Small intestine (tissue), 7 donors: ENCODE results near the gene NCR3LG1. TPM values are rescaled to one million over a fixed set of nuclear protein-coding genes. Genes with fewer than 3 reads are reported as not detected.

Source experiments
- DNase-seq, 2 donors: peaks; one replicate each; pipeline versions ENCODE4 v3.0.0 to v3.0.0-alpha.2; 2013
- FAIRE-seq: peaks from 2 replicates; lab custom pipeline; 2012; peaks lifted over from hg19 to GRCh38; lab: Jason Lieb, UNC
- H3K27ac ChIP-seq, 3 donors: one replicate each; pipeline ENCODE4 v1.5.1; 2013; ENCODE audit warnings: low read length in 2 of 3, mild to moderate bottlenecking in 2 of 3, control low read depth in 1 of 3, inconsistent platforms in 1 of 3, low read depth in 1 of 3, moderate library complexity in 1 of 3
- H3K27me3 ChIP-seq, 3 donors: one replicate each; pipeline ENCODE4 v1.6.1; 2013; ENCODE audit warnings: low read length in 3 of 3, inconsistent platforms in 1 of 3; ENCODE audit not compliant: control insufficient read depth in 3 of 3, insufficient read depth in 3 of 3
- H3K36me3 ChIP-seq, 3 donors: one replicate each; pipeline ENCODE4 v1.6.1; 2013; ENCODE audit warnings: low read length in 3 of 3, inconsistent platforms in 1 of 3, low read depth in 1 of 3, mild to moderate bottlenecking in 1 of 3, moderate library complexity in 1 of 3; ENCODE audit not compliant: control insufficient read depth in 3 of 3, insufficient read depth in 2 of 3
- H3K4me1 ChIP-seq, 3 donors: one replicate each; pipeline ENCODE4 v1.6.1; 2013; ENCODE audit warnings: low read length in 2 of 3, inconsistent platforms in 1 of 3, low read depth in 1 of 3, mild to moderate bottlenecking in 1 of 3, moderate library complexity in 1 of 3; ENCODE audit not compliant: control insufficient read depth in 3 of 3, insufficient read depth in 2 of 3
- H3K4me3 ChIP-seq, 3 donors: one replicate each; pipeline ENCODE4 v1.5.1; 2013; ENCODE audit warnings: low read length in 3 of 3, control low read depth in 1 of 3, inconsistent platforms in 1 of 3, low read depth in 1 of 3, mild to moderate bottlenecking in 1 of 3, moderate library complexity in 1 of 3
- H3K9me3 ChIP-seq, 2 donors: one replicate each; pipeline ENCODE4 v1.6.1; 2013; ENCODE audit warnings: low read depth in 1 of 2, low read length in 1 of 2; ENCODE audit not compliant: control insufficient read depth in 2 of 2, insufficient read depth in 1 of 2
- WGBS, 3 donors: extraction: QIAGEN DNeasy Blood & Tissue Kit; methylation state at CpG; one replicate each; pipeline ENCODE4 v1.1.7; 2013; 5-methylcytosine and 5-hydroxymethylcytosine counted together
- polyA plus RNA-seq, 4 donors: library from polyadenylated mRNA; stranded (reverse) in 3 of 4; unstranded in 1 of 4; fragments of 200-250 nt in 3 of 4; fragments of 120-200 nt in 1 of 4; gene quantifications; one replicate each; pipeline versions ENCODE4 v1.2.1 to v1.2.3, GENCODE V29; 2013
- donor health status: healthy with polysubstance abuse.
- donor health status: control.
- donor health status: control.
- donor health status: Bipolar disorder and iron deficiency.
- donor health status: healthy.

Gene NCR3LG1
- polyA plus RNA-seq, 4 donors, result 0.22 to 19.8 (median 2.7) TPM

DNA sequence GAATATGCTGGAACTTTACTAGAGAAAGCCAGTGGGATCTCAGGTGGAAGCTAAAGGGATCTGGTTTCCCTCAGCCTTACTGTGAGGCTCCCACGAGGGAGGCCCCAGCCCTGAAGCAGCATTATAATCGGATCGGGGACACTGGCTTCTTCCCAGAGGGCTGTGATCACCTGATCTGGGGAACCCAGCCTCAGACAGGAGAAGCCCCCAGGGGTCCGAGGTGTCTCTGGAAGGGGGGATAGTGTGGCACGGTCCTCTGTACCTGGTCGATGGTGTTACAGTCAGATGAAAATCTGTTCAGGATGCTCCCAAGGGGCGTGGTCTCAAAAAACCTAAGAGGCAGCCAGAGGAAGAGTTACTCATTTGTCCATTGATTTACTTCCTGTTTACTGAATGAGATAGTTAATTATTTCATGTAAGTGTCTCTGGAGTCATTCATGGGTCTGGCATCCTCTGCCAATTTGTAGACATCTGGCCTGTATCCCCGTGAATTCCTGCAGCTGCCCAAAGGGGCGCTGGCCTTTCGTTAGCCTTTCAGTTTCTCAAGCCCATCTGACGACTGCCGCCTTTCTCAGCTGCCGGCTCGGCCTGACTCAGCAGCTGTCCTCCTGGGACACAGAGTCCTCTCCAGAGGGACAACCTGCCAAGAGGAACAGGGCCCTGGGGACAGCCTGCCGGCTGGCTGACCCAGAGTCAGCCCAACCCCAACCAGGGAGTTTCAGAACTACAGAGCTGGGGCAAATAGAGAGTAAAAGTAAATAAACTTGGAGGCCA, 53.8 kb downstream of the NCR3LG1 start:
- H3K4me1 ChIP-seq, result peaks cover 0 to 17% (median 0%) of the 10 kb centered on the region in 3 donors
- H3K27ac ChIP-seq, result peak overlapping the region in 2 of 3 donors; percentile 13 to 76
- WGBS, 3 donors, result 36 to 58% (median 50%) methylated on average over 15 of the region's 15 CpGs
- H3K27me3 ChIP-seq, result no peaks in the 10 kb centered on the region
- DNase-seq (peak; percentile 55 to 70), FAIRE-seq (no peak)
- no peak overlapping the region for H3K4me3 ChIP-seq
- H3K36me3 ChIP-seq, result peaks cover 0 to 3% (median 0%) of the 10 kb centered on the region in 3 donors
- no peaks in the 10 kb centered on the region for H3K9me3 ChIP-seq

DNA sequence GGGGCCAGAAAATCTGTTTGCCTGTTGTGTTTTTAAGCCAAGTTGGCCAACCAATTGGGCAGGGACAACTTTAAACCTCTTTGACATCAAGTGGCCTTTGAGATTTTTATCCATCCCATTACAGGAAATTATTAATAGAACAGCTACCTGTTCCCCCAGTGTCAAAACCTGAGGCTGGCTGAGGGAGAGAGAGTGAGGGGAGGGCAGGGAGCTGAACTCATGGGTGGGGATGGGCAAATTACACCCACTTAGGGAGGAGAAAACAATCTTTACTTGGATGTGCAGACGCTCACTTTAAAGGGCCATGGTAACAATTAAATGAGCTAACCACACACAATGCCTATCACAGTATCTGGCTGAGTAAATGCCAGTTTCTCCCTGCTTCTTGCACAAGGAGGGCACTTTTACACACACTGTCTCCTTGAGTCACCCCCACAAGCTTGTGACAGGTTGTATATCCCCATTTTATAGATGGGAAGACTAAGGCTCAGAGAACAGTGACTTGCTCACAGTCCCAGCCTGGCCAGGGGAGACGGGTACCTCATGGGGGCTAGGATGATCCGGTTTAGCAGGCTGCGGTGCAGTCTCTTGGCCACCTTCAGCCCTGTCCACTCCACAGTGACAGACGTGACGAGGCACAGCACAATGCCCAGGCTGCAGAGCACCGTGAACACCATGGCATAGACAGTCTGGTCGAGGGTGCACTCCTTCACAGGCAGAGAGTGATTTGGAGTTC, 54.6 kb downstream of the NCR3LG1 start:
- H3K36me3 ChIP-seq, result peaks cover 0 to 3% (median 0%) of the 10 kb centered on the region in 3 donors
- FAIRE-seq (no peak), DNase-seq (no peak)
- no peaks in the 10 kb centered on the region for H3K9me3 ChIP-seq
- peaks cover 0 to 17% (median 0%) of the 10 kb centered on the region in 3 donors for H3K4me1 ChIP-seq
- H3K4me3 ChIP-seq, result no peak overlapping the region
- peak overlapping the region in 2 of 3 donors; percentile 13 to 71 for H3K27ac ChIP-seq
- WGBS, 3 donors, result 84 to 88% (median 85%) methylated on average over 8 of the region's 8 CpGs
- H3K27me3 ChIP-seq, result no peaks in the 10 kb centered on the region

DNA sequence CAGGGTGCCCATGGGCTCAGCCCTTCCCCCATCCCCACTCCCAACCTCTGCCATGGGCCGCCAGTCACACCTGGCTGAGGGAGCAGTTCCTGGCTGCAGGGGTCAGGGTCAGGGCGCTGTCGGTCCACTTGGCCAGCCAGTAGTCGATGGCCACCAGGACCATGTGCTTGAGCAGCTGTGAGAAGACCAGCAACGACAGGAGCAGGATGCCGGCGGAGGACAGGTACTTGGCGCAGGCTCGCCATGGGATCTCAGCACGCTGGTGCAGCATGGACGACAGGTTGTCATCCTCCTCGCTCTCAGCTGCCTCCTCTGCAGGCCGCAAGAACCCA, 55.2 kb downstream of the NCR3LG1 start:
- Histone ChIP-seq H3K4me1 (peaks cover 0 to 12% (median 0%) of the 10 kb centered on the region in 3 donors), H3K9me3 (no peaks in the 10 kb centered on the region), H3K36me3 (peaks cover 0 to 3% (median 0%) of the 10 kb centered on the region in 3 donors), H3K4me3 (no peak overlapping the region), H3K27ac (no peak overlapping the region), H3K27me3 (no peaks in the 10 kb centered on the region)
- 95 to 97% (median 95%) methylated on average over 13 of the region's 13 CpGs for WGBS, 3 donors
- FAIRE-seq (no peak), DNase-seq (no peak)

DNA sequence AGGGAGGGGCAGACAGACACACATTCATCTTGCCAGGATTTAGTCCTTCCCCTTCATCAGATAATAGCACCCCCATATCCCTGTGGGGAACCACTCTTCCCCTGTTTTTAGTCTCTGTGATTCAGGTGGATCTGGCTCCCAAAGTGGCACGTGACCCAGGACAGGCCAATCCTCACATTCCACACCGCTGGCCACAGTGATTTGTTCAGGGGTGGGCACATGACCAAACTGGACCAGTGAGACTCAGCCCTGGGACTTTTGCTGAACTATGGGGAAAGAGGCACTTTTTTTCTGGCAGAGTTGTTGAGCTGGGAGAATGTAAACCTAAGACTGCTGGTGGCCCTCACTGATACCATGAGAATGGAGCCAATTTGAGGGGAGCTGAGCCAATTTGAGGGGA, 56.0 kb downstream of the NCR3LG1 start:
- Histone ChIP-seq H3K4me3 (no peak overlapping the region), H3K27me3 (no peaks in the 10 kb centered on the region), H3K9me3 (no peaks in the 10 kb centered on the region), H3K27ac (no peak overlapping the region), H3K4me1 (peaks cover 0 to 12% (median 0%) of the 10 kb centered on the region in 3 donors), H3K36me3 (peaks cover 0 to 3% (median 0%) of the 10 kb centered on the region in 3 donors)
- DNase-seq (no peak), FAIRE-seq (no peak)
- WGBS, 3 donors, result 71 to 92% (median 83%) methylated on average over 2 of the region's 2 CpGs

DNA sequence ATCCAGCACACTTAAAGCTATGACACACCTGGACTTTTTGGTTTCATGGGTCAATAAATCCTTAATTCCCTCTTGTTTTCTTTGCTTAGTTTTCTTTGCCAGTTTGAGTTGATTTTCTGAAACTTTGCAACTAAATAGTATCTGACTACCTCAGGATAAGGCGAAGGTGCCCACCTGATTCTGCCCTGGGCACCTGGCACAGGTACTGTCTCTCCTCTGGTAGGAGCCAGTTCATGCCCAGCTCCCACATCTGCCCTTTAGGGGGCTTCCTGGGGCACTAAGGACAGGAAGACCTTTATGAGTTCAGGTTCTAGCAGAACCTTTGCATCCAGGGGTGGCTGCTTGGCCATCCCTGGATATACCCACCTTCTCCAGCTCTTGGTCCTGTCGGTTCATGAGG, 56.4 kb downstream of the NCR3LG1 start:
- Histone ChIP-seq H3K4me3 (no peak overlapping the region), H3K4me1 (peaks cover 0 to 12% (median 0%) of the 10 kb centered on the region in 3 donors), H3K9me3 (no peaks in the 10 kb centered on the region), H3K36me3 (peaks cover 0 to 3% (median 0%) of the 10 kb centered on the region in 3 donors), H3K27ac (no peak overlapping the region), H3K27me3 (no peaks in the 10 kb centered on the region)
- no peak for DNase-seq
- WGBS, 3 donors, result 85 to 96% (median 88%) methylated on average over 2 of the region's 2 CpGs
- FAIRE-seq, result no peak

DNA sequence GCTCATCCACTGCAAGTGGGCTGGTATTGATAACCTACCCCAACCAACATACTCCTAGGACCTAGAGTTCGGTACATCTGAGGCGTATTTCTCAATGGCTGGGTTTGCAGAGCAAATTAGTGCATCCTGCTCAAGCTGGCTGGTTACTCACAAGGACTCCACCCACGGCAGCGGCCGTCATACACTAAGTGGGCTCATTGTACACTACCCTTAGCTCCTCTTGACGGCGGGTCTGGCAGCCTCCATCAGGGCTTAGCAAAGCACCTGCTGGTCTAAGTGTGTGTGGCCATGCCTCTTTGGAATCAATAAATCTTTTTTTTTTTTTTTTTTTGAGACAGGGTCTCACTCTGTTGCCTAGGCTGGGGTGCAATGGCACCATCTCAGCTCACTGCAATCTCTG, 57.0 kb downstream of the NCR3LG1 start:
- no peak for DNase-seq
- Histone ChIP-seq H3K4me1 (peaks cover 0 to 12% (median 0%) of the 10 kb centered on the region in 3 donors), H3K4me3 (no peak overlapping the region), H3K9me3 (no peaks in the 10 kb centered on the region), H3K27me3 (no peaks in the 10 kb centered on the region), H3K36me3 (peaks cover 0 to 3% (median 0%) of the 10 kb centered on the region in 3 donors), H3K27ac (no peak overlapping the region)
- no peak for FAIRE-seq
- 91 to 94% (median 93%) methylated on average over 7 of the region's 7 CpGs for WGBS, 3 donors

DNA sequence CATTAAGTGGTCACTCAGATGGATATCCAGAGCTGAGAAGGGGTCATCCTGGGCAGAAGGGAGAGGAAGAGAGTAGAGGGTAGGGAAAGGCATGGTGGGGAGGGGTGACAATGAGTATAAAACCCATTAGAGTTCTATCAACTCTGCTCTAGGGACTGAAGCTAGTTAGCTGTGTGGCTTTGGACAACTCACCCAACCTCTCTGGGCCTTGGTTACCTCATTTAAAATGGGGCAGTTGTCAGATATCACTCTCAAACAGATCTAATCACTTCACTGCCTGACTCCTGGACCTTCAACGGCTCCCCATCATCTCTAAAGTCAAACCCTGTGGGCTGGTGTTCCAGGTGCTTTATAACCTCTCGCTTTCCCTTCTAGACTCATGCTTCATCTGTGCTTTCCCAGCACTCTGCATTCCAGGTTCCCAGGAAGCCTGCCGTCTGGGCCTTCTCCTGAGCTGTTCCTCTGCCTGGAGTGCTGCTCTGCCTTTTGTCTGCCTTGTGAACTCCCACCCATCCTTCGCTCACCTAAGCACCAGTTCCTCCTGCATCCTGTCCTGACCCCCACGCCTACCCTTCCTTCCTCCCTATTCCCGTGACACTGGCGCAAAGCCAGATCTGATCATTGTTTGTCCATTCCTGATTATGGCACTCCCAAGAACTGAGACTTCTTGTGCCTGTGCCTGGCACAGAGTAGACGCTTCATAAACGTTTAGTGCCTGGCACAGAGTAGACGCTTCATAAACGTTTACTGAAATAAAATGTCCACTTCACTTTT, 59.2 kb downstream of the NCR3LG1 start:
- FAIRE-seq, result no peak
- H3K4me1 ChIP-seq, result peaks cover 0 to 5% (median 0%) of the 10 kb centered on the region in 3 donors
- peaks cover 0 to 3% (median 0%) of the 10 kb centered on the region in 3 donors for H3K36me3 ChIP-seq
- peak in 1 of 2 donors; percentile 51 for DNase-seq
- no peak overlapping the region for H3K4me3 ChIP-seq
- no peak overlapping the region for H3K27ac ChIP-seq
- 26 to 40% (median 29%) methylated on average over 11 of the region's 11 CpGs for WGBS, 3 donors
- H3K27me3 ChIP-seq, result no peaks in the 10 kb centered on the region
- no peaks in the 10 kb centered on the region for H3K9me3 ChIP-seq

DNA sequence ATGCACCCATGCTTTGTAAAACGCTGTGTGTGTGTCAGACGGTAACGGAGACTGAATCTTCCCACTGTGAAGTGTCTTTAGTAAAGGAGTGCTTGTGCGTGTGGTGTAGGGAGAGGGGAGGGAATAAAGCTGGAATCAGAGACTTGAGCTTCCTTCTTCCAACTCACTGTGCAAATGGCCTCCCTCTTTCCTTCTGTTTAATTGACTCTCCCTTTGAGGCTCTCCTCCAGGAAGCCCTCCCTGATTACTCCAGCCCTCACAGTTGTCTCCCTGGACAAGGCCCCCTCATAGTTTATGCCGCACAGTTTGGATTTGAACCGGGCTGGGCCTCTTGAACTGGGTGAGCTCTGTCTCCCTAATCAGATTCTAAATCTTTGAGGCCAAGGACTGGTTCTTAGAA, 59.8 kb downstream of the NCR3LG1 start:
- H3K27ac ChIP-seq, result no peak overlapping the region
- WGBS, 3 donors, result 71 to 81% (median 81%) methylated on average over 6 of the region's 6 CpGs
- H3K27me3 ChIP-seq, result no peaks in the 10 kb centered on the region
- no peaks in the 10 kb centered on the region for H3K4me1 ChIP-seq
- FAIRE-seq, result no peak
- DNase-seq, result no peak
- H3K4me3 ChIP-seq, result no peak overlapping the region
- H3K9me3 ChIP-seq, result no peaks in the 10 kb centered on the region
- peaks cover 0 to 3% (median 0%) of the 10 kb centered on the region in 3 donors for H3K36me3 ChIP-seq
